WI38 (cell line): Measurements from ENCODE around the gene LYSMD1.
"Not testable (repeated sequence)": the region's sequence is repeated elsewhere in the genome, so short reads cannot be mapped to it uniquely, and the experiment has no call there.

Source experiments
- H3K4me3 ChIP-seq: 2 replicates; pipeline ENCODE4 v1.5.1; 2011; ENCODE audit warnings: low read depth, mild to moderate bottlenecking, control low read depth, low read length
- TF ChIP-seq, protein P1 (sequence below): IDR thresholded peaks from 2 replicates; pipeline ENCODE4 v1.5.1; 2012; ENCODE audit warnings: low read depth, mild to moderate bottlenecking, control low read depth, low read length

Gene LYSMD1, protein sequence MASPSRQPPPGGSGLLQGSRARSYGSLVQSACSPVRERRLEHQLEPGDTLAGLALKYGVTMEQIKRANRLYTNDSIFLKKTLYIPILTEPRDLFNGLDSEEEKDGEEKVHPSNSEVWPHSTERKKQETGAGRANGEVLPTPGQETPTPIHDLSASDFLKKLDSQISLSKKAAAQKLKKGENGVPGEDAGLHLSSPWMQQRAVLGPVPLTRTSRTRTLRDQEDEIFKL

DNA sequence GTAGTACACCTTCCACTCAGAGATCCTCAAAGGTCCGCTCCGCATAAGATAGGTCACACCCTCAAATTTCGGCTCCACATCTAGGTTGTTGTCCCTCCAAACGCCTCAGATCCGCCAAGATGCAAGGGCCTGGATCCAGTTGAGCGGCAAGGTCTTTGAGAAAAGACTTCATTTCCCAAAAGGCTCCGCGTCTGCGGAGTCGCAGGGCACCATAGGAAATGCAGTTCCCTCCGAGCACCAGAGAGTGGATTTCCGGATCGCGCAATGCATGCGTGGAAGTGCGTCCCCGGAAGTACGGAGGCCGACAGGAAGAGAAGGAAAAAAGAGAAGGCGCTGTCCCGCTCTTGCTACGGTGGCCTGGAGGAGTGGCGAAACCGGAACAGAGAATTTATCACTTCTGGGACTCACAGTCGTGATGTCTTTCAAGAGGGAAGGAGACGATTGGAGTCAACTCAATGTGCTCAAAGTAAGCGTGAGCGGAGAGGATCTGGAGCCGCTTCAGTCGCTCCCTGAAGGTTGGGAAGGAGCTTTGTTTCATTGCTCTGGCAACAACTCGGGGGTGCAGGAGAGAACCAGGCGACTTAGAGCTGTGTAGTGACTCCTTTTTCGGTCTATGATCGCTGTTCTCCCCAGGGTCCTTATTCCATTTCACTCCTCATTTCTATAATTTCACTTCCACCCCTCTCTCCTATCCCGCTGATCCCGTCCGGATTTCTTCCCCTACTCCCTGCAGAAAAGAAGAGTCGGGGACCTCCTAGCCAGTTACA, at the start of gene LYSMD1, which contains the start of gene SCNM1:
Gene LYSMD1, minus strand, starts transcription at position 165 of the 767 bp plus-strand sequence. CDS start 644 bp downstream, outside the sequence.
Gene SCNM1, plus strand, starts transcription at position 407 of the 767 bp plus-strand sequence. Its CDS starts 9 bp downstream, at position 416.
- TF ChIP-seq, protein P1, sequence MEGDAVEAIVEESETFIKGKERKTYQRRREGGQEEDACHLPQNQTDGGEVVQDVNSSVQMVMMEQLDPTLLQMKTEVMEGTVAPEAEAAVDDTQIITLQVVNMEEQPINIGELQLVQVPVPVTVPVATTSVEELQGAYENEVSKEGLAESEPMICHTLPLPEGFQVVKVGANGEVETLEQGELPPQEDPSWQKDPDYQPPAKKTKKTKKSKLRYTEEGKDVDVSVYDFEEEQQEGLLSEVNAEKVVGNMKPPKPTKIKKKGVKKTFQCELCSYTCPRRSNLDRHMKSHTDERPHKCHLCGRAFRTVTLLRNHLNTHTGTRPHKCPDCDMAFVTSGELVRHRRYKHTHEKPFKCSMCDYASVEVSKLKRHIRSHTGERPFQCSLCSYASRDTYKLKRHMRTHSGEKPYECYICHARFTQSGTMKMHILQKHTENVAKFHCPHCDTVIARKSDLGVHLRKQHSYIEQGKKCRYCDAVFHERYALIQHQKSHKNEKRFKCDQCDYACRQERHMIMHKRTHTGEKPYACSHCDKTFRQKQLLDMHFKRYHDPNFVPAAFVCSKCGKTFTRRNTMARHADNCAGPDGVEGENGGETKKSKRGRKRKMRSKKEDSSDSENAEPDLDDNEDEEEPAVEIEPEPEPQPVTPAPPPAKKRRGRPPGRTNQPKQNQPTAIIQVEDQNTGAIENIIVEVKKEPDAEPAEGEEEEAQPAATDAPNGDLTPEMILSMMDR: no peak
- H3K4me3 ChIP-seq: peak within 1 kb of the TSS; percentile 99

DNA sequence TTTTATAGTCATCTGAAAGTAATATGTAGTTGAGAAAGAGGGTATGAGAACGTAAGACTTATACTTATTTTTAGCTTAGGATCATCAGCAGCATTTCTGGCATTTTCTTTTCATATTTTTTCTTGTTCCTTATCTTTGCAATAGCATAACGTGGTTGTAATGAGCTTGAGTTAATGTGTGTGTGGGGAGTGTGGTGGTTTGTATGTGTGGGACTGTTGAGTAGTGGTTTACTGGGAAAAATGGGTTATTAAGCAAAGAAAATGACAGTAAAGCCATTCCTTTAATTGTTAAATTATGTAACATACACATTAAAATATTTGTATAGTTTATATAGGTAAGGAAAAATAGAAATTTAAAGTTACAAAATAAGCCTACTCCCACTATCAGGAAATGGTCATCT, 47.9 kb upstream of the LYSMD1 start:
- TF ChIP-seq, protein P1: no peak
- no peak overlapping the region for H3K4me3 ChIP-seq

DNA sequence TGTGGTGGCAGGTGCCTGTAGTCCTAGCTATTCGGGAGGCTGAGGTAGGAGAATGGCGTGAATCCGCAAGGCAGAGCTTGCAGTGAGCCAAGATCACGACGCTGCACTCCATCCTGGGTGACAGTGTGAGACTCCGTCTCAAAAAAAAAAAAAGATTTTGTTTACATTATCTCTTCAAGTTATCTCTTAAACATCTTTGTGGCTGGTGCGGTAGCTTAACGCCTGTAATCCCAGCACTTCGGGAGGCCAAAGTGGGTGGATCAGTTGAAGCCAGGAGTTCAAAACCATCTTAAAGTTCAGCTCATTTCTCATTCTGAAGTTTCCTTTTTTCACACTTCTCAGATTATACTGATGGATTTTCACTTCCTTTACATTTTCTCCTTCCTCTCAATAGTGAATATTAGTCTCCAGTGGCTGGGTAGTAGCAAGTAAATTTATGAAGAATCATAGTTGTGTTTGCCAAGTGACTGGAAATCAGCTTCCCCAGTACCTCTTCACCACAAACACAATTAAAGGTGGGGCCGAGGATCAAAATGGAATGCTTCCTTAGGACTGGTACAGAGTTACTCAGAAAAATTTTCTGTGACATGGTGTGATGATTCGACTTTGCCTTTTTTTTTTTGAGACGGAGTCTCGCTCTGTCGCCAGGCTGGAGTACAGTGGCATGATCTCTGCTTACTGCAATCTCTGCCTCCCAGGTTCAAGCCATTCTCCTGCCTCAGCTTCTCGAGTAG, 46.4 kb upstream of the LYSMD1 start:
- no peak overlapping the region for H3K4me3 ChIP-seq
- TF ChIP-seq, protein P1: no peak

DNA sequence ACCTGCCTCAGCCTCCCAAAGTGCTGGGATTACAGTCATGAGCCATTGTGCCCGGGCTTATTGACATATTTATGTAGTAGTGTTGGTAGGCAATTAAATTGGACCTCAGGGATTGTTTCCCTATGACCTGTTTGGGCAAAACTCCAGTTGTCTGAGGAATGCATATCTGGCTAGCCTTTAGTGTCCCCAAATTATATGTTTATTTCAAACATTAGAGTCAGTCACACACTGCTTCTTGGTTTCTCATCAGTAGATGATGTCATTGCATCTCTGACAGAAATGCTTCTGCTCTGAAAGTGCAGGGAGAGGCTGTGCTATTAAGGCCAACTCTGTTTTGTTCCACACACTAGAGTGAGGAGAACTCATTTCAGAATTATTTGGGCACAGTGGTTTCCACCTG, 45.1 kb upstream of the LYSMD1 start:
- no peak overlapping the region for H3K4me3 ChIP-seq
- TF ChIP-seq, protein P1: no peak

DNA sequence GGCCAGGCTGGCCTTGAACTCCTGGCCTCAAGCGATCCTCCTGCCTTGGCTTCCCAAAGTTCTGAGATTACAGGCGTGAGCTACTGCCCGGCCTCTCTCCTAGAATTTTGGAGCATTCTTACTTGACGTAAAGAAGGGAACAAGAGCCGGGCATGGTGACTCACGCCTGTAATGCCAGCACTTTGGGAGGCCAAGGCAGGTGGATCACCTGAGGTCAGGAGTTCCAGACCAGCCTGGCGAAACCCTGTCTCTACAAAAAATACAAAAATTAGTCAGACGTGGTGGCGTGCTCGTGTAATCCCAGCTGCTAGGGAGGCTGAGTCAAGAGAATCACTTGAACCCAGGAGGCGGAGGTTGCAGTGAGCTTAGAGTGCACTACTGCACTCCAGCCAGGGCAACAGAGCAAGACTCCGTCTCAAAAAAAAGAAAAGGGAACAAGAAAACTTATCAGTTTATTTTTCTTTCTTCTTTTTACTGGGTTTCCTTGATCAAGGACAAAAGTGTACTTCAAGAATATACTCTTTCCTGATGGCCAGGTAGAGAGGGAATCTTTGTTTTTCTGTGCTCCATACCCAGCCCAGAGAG, 39.8 kb upstream of the LYSMD1 start:
- not testable (repeated sequence) for H3K4me3 ChIP-seq

DNA sequence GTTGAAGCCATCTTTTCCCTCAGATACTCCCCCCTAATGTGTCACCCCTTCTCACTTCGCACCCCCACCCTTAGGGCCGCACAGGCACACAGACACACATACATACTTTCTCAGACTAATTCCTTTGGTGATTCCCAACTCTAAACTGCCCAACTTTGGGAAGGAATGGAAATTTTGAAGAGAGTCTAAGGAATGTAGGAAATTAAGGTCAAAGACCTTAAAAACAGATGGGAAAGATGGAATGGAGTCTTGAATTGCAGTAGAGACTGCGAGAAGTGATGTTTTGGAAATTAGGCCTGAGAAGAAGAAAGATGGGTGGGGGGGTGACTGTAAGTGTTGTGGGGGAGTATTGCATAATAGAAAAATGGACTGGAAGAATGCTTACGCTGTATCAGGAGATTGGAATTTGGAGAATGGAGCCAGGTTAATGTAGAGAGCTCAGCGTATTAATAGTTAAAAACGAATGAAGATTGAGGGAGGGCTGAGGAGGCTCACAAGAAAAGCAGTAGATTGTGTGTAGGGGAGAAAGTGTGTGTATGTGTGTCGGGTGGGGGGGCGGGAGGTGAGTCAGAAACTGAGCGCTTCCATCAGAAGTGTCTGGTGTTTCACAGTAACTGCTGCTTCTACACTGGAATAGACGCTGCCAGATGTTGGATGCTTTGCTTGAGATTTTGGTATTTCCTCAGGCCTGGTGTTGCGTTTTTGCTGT, 34.3 kb upstream of the LYSMD1 start:
- TF ChIP-seq, protein P1: no peak
- H3K4me3 ChIP-seq: peak overlapping the region; percentile 86
